ENCODE measurements around the gene BEND5.

BEND5 gene

GRCh38 chr1:48761986-48762385 lies 14.7 kb downstream of the BEND5 start:
- no peak for DNase-seq

GRCh38 chr1:48761411-48761810 lies 15.3 kb downstream of the BEND5 start:
- DNase-seq = no peak

- no peak for DNase-seq
Measured at GRCh38 chr1:48760857-48761256, 15.8 kb downstream of the BEND5 start.

GRCh38 chr1:48758976-48759375 lies 17.7 kb downstream of the BEND5 start:
- DNase-seq = no peak

GRCh38 chr1:48757363-48757762 lies 19.3 kb downstream of the BEND5 start:
- DNase-seq = no peak

GRCh38 chr1:48756683-48757316 lies 19.9 kb downstream of the BEND5 start:
- DNase-seq = no peak

GRCh38 chr1:48753293-48753692 lies 23.4 kb downstream of the BEND5 start:
- DNase-seq = no peak

- DNase-seq = no peak
Measured at GRCh38 chr1:48750109-48750508, 26.6 kb downstream of the BEND5 start.

GRCh38 chr1:48749068-48749467 lies 27.6 kb downstream of the BEND5 start:
- no peak for DNase-seq

- no peak for DNase-seq
Measured at GRCh38 chr1:48746906-48747305, 29.8 kb downstream of the BEND5 start.

- DNase-seq = no peak
Measured at GRCh38 chr1:48744032-48744431, 32.7 kb downstream of the BEND5 start.

GRCh38 chr1:48743480-48743879 lies 33.2 kb downstream of the BEND5 start:
- DNase-seq = no peak

- DNase-seq = no peak
Measured at GRCh38 chr1:48741380-48741779, 35.3 kb downstream of the BEND5 start.

GRCh38 chr1:48740621-48741020 lies 36.1 kb downstream of the BEND5 start:
- no peak for DNase-seq

GRCh38 chr1:48739091-48739490 lies 37.6 kb downstream of the BEND5 start:
- no peak for DNase-seq

- DNase-seq = no peak
Measured at GRCh38 chr1:48738356-48738755, 38.3 kb downstream of the BEND5 start.

GRCh38 chr1:48735796-48736195 lies 40.9 kb downstream of the BEND5 start:
- DNase-seq = no peak

- peak; percentile 43 for DNase-seq
Measured at GRCh38 chr1:48730164-48730910, 46.4 kb downstream of the BEND5 start.

GRCh38 chr1:48728584-48728983 lies 48.1 kb downstream of the BEND5 start:
- DNase-seq = no peak

- no peak for DNase-seq
Measured at GRCh38 chr1:48726557-48727215, 50.0 kb downstream of the BEND5 start.

GRCh38 chr1:48726139-48726538 lies 50.6 kb downstream of the BEND5 start:
- no peak for DNase-seq

GRCh38 chr1:48725341-48726046 lies 51.2 kb downstream of the BEND5 start:
- DNase-seq = no peak

GRCh38 chr1:48720929-48721328 lies 55.8 kb downstream of the BEND5 start:
- no peak for DNase-seq

- no peak for DNase-seq
Measured at GRCh38 chr1:48718705-48719104, 58.0 kb downstream of the BEND5 start.

All from activated CD4-positive, alpha-beta T cell treated with anti-CD3 and anti-CD28 coated beads, Interleukin-10, Interleukin-2, amounts not matched to agents 100 ng/mL and 50 ng/mL, durations not matched to agents 16 hours and 8 hours (primary cell).